ENCODE data around the gene HIVEP3. TPM values are rescaled to one million over a fixed set of nuclear protein-coding genes. Genes with fewer than 3 reads are reported as not detected.

HIVEP3 gene
- total RNA-seq, 1 donor from 2014 or later: 5.7 TPM

DNA sequence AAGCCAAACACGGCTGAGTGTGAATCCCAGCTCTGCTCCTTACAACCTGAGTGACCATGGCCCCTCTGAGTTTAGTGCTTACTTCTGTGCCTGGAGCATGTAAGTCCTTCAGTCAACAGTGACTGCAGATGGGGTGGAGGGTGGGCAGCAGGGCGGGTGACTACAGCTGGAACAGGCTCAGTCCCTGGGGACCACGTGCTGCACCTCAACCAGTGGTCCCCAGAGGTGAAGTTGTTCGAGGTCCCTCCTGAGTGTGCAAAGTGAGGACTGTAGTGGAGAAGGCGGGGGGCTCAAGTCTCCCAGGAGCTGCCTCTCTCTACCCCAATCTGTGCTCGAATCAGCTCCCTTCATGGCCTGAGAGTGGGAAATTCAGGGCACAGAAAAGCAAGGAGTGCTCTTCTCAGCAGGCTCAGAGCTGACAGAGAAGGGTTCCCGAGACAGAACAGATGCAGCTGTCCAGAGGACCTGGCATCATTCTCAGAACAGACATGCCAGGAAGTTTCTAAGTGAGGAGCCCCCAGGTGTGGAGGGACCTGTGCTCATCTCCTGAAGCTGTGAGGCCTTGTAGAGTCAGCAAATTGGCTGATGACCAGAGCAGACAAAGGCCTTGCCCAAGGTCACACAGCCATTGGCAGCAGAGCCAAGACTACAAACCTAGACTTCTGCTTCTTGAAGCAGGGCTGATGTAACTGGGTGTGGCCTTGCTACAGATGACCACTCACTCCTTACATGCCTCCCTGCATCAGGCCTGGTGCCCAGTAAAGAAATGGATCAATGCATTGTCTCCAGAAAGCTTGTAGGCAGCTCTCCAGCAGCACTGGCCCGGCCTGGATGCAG, 372.5 kb downstream of the HIVEP3 start:
- peaks cover 19% of the 10 kb centered on the region for H3K4me1 ChIP-seq
- no peak overlapping the region for H3K27ac ChIP-seq (replicated peaks)
- no peak for DNase-seq
- H3K9me3 ChIP-seq (replicated peaks): no peaks in the 10 kb centered on the region
- intact Hi-C loops (cut with micrococcal nuclease): no loop called here
- TF ChIP-seq CTCF (IDR thresholded peaks at IDR 0.05; ENCODE audit: borderline replicate concordance): no peak
- no peaks in the 10 kb centered on the region for H3K36me3 ChIP-seq
- H3K4me3 ChIP-seq: no peak overlapping the region
- H3K27me3 ChIP-seq (ENCODE audit: low read depth): no peaks in the 10 kb centered on the region

GRCh38 chr1:41542196-41542930, 376.4 kb downstream of the HIVEP3 start:
- no peaks in the 10 kb centered on the region for H3K27me3 ChIP-seq (ENCODE audit: low read depth)
- intact Hi-C loops (cut with micrococcal nuclease): no loop called here
- no peaks in the 10 kb centered on the region for H3K36me3 ChIP-seq
- H3K4me3 ChIP-seq: no peak overlapping the region
- H3K27ac ChIP-seq (replicated peaks): no peak overlapping the region
- no peak for TF ChIP-seq CTCF (IDR thresholded peaks at IDR 0.05; ENCODE audit: borderline replicate concordance)
- H3K4me1 ChIP-seq: peaks cover 44% of the 10 kb centered on the region
- DNase-seq: no peak
- H3K9me3 ChIP-seq (replicated peaks): no peaks in the 10 kb centered on the region

DNA sequence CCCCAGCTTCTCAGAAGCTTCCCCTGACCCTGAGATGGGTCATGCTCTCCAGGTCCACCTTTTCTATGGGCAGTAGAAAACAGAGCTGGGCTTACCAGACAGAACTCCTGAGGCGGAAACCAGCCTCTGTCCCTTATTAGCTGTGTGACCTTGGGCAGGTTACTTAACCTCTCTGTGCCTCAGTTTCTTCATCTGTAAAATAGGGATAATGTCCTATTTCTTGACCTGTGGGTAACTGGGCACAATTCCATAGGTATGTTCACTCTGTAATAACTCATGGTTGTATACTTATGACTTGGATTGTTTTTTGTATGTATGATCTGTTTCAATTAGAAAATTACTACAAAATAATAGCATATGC, 377.1 kb downstream of the HIVEP3 start:
- intact Hi-C loops (cut with micrococcal nuclease): no loop called here

GRCh38 chr1:41540886-41541591, 377.7 kb downstream of the HIVEP3 start:
- Histone ChIP-seq H3K36me3 (no peaks in the 10 kb centered on the region), H3K9me3 (replicated peaks) (no peaks in the 10 kb centered on the region), H3K27me3 (ENCODE audit: low read depth) (no peaks in the 10 kb centered on the region), H3K4me3 (no peak overlapping the region), H3K4me1 (peaks cover 44% of the 10 kb centered on the region), H3K27ac (replicated peaks) (no peak overlapping the region)
- intact Hi-C loops (cut with micrococcal nuclease): no loop called here
- no peak for DNase-seq
- TF ChIP-seq CTCF (IDR thresholded peaks at IDR 0.05; ENCODE audit: borderline replicate concordance): no peak

More for the DNA sequence above, 377.1 kb downstream of the HIVEP3 start:
- Histone ChIP-seq H3K36me3 (no peaks in the 10 kb centered on the region), H3K4me3 (no peak overlapping the region), H3K4me1 (peaks cover 44% of the 10 kb centered on the region), H3K27ac (replicated peaks) (no peak overlapping the region), H3K27me3 (ENCODE audit: low read depth) (no peaks in the 10 kb centered on the region), H3K9me3 (replicated peaks) (no peaks in the 10 kb centered on the region)
- TF ChIP-seq CTCF (IDR thresholded peaks at IDR 0.05; ENCODE audit: borderline replicate concordance): no peak
- no peak for DNase-seq

GRCh38 chr1:41539999-41540398, 378.7 kb downstream of the HIVEP3 start:
- no peaks in the 10 kb centered on the region for H3K27me3 ChIP-seq (ENCODE audit: low read depth)
- H3K4me3 ChIP-seq: no peak overlapping the region
- no peaks in the 10 kb centered on the region for H3K36me3 ChIP-seq
- DNase-seq: no peak
- H3K27ac ChIP-seq (replicated peaks): no peak overlapping the region
- H3K9me3 ChIP-seq (replicated peaks): no peaks in the 10 kb centered on the region
- peaks cover 53% of the 10 kb centered on the region for H3K4me1 ChIP-seq
- intact Hi-C loops (cut with micrococcal nuclease): no loop called here
- TF ChIP-seq CTCF (IDR thresholded peaks at IDR 0.05; ENCODE audit: borderline replicate concordance): no peak

Measured in left ventricle myocardium inferior (tissue), 1 donor.